Inflammatory macrophage (primary cell): Measurements from ENCODE around the gene FCHO2.
"Not testable (repeated sequence)": the region's sequence is repeated elsewhere in the genome, so short reads cannot be mapped to it uniquely, and the experiment has no call there.

Experiments used
- DNase-seq, 2 donors: peaks; one replicate each; pipeline ENCODE4 v3.0.0-alpha.2; 2020 to 2022

The FCHO2 gene

DNA sequence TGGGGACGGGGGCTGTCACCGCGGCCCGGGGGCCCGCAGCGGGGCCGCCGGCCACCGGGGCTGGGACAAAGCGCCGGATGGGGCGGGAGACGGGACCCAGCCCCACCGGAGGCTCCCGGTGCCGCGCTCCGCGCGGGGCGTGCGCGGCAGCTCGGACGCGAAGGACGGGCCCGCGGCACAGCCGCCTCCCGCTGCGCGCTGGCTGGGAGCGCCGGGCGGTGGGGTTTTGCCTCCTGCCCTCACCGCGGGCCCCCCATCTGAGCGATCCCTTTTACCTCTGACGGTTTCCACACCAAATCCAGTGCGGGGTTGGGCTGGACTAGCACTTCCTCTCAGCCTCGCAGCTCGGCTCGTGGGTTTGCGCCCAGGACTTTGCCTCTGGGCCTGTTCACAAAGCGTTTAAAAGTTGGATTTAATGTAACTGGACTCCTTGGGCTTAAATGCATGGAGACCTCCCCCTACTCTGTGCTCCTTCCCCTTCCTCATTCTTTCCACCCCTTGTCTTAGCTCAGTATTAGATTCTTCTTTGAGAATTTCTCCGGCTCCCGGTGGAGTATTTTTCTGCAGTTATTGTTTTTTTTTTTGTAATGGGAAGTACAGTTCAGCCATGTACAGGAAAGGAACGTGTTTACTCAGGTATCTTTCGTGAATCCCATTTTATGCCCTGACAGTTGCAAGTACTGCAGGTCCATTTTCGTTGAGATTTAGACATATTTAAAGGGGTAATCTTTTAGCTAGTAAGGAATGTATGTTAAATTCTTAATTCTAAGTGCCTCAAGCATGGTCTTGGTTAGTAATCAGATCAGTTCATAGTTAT lies 691 bp downstream of the FCHO2 start:
- peak; percentile 79 to 80 for DNase-seq

DNA sequence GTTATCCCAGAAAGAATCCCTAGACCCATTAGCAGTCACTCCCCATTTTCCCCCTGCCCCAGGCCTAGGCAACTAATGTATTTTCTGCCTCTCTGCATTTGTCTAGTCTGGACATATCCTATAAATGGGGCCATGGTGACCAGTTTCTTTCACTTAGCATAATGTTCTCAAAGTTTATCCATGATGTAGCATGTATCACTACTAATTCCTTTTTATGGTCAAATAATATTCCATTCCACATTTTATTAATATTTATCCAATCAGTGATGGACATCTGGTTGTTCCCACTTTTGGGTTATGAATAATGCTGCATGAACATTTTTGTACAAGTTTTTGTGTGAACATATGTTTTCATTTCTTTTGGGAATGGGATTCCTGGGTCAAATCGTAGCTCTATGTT lies 1.5 kb downstream of the FCHO2 start:
- DNase-seq: no peak

DNA sequence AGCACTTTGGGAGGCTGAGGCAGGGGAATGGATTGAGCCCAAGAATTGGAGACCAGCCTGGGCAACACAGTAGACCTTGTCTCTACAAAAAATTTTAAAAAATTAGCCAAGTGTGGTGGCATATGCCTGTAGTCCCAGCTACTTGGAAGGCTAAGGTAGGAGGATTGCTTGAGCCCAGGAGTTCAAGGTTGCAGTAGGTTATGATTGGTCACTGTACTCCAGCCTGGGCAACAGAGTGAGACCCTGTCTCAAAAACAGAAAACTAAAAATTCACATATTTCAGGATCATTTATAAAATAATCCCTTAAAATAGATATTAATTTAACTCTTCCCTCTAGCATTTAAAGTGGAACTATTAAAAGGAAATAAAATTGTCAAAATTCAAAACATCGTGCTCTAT lies 3.4 kb downstream of the FCHO2 start:
- DNase-seq: no peak

DNA sequence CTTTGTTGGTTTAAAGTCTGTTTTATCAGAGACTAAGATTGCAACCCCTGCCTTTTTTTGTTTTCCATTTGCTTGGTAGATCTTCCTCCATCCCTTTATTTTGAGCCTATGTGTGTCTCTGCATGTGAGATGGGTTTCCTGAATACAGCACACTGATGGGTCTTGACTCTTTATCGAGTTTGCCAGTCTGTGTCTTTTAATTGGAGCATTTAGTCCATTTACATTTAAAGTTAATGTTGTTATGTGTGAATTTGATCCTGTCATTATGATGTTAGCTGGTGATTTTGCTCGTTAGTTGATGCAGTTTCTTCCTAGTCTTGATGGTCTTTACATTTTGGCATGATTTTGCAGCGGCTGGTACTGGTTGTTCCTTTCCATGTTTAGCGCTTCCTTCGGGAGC lies 18.6 kb downstream of the FCHO2 start:
- not testable (repeated sequence) for DNase-seq

DNA sequence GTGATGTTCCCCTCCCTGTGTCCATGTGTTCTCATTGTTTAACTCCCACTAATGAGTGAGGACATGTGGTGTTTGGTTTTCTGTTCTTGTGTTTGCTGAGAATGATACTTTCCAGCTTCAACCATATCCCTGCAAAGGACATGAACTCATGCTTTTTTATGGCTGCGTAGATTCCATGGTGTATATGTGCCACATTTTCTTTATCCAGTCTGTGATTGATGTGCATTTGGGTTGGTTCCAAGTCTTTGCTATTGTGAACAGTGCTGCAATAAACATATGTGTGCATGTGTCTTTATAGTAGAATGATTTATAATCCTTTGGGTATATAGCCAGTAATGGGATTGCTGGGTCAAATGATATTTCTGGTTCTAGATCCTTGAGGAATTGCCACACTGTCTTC lies 21.0 kb downstream of the FCHO2 start:
- DNase-seq: not testable (repeated sequence)

DNA sequence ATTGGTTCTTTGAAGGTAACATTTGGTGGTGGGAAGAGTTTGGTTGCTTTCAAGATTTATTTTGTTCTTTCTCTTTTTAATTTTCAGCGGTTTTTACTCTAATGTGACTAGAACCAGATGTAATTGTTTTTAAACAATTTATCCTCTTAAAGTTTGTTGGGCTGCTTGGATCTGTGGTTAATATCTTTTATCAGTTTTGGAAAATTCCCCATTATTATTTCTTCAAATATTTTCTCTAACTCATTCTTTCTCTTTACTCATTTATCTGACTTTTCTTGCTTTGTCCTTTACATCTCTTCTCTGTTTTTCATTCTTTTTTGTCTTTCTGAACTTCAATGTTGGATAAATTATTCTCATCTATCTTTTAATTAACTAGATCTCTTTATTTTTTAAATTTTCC lies 29.9 kb downstream of the FCHO2 start:
- no peak for DNase-seq

DNA sequence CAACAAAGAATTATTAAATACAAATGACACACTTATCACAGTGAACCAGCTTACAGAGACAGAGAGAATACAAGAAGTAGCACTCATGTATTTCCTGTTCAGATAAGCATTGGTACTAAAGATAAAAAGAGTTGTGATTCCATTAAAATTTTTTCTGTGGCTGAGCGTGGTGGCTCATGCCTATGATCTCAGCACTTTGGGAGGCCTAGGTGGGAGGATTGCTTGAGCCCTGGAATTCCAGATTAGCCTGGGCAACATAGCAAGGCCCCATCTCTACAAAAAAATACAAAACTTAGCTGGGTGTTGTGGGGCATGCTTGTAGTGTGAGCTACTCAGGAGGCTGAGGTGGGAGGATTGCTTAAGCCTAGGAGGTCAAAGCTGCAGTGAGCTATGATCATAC lies 32.9 kb downstream of the FCHO2 start:
- DNase-seq: peak in 1 of 2 donors; percentile 20

DNA sequence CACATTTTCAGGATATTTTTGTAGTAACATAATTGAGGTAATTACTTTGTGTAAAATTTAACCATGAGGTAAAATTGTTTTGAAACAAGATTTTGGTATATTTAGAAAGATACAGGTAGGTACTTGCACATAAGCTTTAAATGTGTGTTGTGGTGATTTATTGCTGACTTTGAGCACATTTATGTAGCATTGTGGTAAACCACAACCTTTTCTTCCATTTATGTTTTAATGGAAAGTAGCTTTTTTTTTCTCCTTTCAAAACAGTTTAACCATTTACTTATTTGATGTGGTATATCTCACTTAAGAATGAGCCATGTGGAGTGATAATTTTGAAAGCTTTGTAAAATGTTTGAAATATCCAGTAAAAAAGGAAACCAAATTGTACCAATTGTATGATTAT lies 35.6 kb downstream of the FCHO2 start:
- DNase-seq: no peak

DNA sequence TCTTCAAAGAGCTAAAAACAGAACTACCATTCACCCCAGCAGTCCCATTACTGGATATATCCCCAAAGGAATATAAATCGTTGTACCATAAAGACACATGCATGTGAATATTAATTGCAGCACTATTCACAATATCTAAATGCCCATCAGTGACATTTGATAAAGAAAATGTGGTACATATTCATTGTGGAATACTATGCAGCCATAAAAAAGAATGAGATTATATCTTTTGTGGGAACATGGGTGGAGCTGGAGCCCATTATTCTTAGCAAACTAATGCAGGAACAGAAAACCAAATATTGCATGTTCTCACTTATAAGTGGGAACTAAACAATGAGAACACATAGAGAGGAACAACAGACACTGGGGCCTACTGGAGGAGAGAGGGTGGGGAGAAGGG lies 38.7 kb downstream of the FCHO2 start:
- DNase-seq: no peak

DNA sequence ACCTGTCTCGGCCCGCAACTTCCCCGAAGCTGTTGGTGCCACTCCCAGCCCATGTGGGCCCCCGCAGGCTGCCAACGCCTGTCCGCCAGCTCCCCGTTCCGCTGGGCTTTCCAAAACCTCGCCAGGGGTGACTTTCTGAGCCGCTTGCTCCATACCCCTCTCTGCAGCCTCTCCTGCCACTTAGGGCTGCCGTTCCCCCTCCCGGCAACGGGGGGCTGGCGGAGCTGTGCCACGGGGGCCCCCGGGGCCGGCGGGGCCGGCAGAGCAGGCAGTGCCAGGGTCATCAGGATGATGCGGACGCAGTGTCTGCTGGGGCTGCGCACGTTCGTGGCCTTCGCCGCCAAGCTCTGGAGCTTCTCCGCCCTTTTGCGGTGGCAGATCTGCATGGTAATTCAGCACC lies 40.8 kb downstream of the FCHO2 start:
- DNase-seq: no peak

DNA sequence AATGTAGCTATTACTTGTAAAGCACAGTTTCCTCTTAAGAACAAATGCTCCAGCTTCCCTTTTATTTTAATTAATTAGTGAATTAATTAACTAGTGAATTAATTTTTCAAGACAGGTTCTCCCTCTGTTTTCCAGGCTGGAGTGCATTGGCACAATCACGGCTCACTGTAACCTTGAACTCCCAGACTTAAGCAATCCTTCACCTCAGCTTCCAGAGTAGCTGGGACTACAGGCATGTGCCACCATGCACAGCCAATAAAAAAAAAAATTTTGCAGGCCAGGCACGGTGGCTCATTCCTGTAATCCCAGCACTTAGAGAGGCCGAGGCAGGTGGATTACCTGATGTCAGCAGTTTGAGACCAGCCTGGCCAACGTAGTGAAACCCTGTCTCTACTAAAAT lies 44.1 kb downstream of the FCHO2 start:
- no peak for DNase-seq

DNA sequence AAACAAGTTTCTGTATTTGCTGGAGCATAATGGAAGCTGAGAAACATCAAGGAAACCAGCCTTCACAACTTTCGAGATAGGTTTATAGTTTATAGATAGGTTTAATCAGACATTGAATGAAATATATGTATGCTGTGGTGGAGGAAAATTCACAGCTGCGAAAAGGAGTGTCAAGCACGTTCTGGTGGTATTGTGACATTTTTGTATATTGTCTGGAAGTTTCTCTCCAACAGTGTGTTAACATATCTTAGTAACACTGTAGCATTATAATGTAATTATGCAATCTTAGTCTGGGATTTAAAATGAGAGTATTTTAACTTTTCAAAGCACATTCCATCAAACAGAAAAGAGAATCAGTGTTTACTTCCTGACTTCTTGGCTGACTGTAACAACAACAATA lies 50.0 kb downstream of the FCHO2 start:
- no peak for DNase-seq

DNA sequence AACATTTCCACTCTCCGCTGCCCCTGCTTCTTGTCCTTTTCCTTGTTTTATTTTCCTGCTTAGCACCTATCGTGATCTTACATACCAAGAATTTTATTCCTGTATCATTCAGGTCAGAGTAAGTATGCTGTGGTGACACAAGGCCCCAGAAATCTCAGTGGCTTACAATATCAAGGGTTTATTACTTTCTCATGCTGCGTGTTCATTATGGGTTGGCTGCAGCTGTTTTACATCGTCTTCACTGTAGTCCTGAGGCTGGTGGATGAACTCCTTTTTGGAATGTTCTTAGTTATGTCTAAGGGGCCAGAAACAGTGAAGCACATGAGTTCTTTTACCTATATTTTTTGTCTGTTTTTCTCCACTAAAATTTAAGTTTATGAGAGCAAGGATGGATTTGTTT lies 51.2 kb downstream of the FCHO2 start:
- no peak for DNase-seq

DNA sequence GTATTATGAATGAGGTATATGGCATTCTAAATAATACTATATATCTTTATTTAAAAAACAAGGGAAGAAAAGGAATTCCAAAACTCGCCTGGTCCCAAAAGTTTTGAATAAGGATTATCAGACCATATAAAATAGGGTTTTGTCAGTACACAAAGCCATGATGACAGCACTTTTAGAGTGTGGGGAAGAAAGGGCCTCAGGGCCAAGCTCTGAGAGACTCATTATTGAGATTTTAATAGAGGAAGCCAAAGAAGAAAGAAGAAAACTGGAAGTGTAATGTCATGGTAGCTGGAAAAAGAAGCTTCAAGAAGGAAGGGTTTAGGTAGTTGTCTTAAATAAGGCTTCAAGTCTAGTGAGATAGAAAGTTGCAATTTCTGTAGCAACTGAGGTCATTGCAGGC lies 53.0 kb downstream of the FCHO2 start:
- no peak for DNase-seq

DNA sequence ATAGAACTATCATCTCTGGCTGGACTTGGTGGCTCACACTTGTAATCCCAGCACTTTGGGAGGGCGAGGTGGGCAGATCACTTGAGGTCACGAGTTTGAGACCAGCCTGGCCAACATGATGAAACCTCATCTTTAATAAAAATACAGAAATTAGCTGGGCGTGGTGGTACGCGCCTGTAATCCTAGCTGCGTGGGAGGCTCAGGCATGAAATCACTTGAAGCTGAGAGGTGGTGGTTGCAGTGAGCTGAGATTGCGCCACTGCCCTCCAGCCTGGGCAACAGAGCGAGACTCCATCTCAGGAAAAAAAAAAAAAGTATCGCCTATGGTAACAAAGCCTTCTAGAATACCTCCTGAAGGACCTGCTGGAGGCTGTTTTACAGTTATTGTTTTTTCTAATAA lies 55.8 kb downstream of the FCHO2 start:
- peak; percentile 12 to 29 for DNase-seq

DNA sequence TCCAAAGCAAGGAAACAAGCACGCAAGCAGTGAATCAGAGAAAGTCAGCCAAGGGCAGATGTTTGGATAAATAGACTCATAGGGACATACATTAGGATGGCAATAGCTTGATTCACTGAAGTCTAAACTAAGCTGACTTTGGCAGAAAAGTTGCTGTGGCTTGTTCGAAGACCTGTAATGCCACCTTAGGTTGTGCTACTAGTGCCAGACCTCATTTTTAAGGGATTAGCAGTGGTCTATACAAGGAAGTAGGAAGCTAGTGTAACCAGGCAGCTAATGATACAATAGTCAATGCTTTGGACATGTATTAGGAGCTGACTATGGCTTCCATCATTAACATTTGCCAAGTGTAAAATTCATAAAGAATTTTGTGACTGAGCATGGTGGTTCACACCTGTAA lies 63.1 kb downstream of the FCHO2 start:
- no peak for DNase-seq

DNA sequence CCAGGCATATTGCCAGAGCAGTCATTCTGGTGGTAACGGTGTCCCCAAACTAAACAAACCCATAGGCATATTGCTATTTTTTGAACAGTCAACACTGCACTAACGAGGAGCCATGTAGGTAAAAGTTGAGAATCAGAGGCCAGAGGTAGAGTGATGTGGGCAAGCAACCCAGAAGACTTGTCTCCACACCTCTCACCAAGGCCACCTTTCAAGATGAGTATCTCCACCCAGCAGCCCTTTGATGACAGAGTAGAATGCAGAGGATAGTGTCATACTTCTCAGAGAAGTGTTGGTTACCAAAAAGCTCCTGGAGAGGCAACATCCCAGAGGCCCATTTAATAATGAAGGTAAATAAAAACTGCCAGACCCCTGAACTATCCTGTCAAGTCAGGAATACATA lies 63.9 kb downstream of the FCHO2 start:
- no peak for DNase-seq

DNA sequence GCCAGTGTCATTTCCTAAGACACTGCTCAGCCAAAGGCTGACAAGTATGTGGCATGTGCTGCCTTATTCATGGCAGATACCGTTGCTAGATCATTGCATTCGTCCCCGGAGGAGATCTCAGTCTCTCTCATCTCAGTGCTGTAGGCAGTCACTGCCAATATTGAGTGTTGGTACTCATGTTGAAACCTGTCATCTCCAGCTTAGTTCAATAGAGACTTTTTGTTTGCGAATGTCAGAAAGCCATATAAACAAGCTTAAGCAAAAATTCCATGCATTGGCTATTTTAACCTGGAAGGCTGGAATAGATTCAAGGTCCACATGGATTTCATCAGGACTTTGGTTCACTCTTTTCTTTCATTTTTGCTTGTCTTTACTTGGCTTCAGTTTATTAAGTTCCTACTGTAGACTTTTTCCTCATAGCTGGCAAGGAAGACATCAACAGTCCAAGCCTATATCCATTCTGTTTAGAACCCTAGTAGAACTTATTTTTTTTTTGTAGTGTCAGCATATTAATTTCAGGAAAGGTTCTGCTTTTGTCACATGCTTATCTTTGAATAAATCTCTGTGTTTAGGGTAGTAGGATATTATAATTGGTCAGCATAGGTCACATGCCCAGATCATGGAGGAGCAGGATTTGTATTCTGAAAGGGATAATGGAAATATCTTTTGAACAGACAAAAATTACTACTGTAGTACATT lies 66.8 kb downstream of the FCHO2 start:
- DNase-seq: no peak

DNA sequence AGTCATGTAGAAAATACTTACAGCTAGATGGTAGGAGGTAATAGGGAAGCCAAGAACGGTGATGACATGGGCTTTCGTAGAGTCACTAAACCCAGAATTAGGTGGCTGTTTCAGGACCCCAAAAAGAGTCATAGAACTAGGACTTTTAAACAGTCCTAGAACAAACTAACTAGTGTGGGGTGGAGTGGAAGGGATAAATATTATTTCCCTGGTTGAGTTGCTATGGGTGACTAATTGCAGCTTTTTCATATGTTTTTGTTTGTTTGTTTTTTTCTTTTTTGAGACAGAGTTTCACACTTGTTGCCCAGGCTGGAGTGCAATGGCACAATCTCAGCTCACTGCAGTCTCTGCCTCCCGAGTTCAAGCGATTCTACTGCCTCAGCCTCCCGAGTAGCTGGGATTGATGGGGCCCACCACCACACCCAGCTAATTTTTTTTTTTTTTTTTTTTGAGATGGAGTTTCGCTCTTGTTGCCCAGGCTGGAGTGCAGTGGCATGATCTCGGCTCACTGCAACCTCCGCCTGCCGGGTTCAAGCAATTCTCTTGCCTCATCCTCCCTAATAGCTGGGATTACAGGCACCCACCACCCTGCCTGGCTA lies 69.2 kb downstream of the FCHO2 start:
- not testable (repeated sequence) for DNase-seq

DNA sequence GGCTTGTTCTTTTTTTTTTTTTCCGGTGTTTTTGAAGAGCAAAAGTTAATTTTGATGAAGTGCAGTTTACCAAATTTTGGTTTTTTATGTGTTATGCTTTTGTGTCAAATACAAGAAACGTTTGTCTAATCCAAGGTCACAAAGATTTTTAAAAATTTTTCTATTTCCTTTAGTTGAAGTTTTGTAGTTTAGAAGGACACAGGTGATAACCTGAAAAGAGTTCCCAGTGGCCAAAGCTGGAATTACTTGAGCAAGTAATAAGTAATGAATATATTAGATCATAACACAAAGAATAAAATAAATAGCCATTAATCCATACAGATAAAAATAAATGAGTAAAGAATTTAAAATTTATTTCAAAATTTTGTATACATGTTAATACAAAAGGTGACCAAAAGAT lies 71.5 kb downstream of the FCHO2 start:
- DNase-seq: no peak

DNA sequence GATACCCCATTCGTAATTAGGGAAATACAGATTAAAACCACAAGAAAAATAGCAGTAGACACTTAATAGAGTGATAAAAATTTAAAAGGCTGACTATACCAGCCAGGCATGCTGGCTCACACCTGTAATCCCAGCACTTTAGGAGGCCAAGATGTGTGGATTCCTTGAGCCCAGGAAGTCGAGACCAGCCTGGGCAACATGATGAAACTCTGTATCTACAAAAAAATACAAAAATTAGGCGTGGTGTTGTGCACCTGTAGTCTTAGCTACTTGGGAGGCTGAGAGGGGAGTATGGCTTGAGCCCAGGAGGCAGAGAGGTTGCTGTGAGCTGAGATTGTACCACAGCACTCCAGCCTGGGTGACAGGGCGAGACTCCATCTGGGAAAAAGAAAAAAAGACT lies 72.0 kb downstream of the FCHO2 start:
- no peak for DNase-seq

DNA sequence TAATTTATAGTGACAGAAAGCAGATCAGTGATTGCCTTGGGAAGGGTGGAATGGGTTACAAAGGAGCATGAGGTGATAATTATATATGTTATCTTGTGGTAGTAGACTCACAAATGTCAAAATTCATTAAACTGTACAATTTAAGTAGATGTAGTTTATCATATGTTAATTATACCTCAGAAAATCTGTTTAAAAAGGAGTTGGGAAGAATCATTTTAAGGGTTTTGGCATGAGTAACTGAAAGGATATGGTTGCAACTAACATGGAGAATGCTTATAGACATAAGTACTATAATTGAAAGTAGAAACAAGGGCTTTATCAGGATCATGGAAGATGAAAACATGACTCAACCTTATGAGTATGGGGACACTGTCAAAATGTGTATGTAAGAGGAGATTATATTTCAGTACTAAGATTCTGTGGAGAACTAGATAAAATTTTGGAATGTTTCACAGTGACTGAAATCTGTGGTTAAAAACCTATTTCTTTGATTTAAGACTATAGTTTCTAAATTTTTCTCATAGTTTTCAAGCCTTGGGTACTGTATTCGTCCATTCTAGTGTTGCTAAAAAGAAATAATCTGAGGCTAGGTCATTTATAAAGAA lies 73.3 kb downstream of the FCHO2 start:
- no peak for DNase-seq

DNA sequence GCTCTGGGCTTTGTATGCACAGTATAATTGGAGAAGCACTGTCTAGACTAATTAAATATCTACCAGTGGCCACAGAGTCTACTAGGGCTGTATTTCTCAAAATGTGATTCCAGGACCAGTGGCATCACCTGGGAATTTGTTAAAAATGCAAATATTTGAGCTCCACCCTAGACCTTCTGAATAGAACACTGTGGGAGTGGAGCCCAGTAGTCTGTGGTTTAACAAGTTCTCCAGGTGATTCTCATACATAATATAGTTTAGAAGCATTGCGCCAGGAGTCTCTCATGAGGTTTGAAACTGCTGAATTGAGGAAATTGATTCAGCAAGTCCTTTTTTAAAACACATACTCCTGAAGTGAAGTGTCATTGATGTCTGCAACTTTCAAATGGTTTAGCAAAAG lies 74.7 kb downstream of the FCHO2 start:
- DNase-seq: no peak

DNA sequence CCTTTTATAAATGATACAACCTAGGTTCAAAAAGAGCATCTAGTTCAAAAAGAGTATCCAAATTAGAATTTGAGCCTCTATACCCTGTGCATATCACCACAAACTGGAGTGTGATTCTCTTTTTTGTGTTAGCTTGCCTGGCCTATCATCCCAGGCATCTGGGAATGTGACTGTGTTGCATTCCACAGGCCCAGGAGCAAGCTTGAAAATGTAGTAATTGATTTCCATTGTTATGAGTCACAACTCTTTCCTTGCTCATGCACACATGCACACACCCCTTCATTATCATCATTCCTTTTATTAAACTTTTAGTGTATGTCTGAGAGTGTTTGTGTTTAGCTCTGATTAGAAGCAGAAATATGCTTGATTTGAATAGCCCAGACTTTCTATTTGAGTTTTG lies 75.2 kb downstream of the FCHO2 start:
- no peak for DNase-seq
